HepG2 (cell line): Measurements from ENCODE around the gene GRAMD4. TPM values are rescaled to one million over a fixed set of nuclear protein-coding genes. Genes with fewer than 3 reads are reported as not detected.

ENCODE experiments used
- ATM ChIP-seq: fragments of 450-650 bp; IDR thresholded peaks from 2 replicates; pipeline ENCODE4 v1.7.1; 2017; ENCODE audit warnings: mild to moderate bottlenecking, borderline replicate concordance
- CEBPG ChIP-seq: IDR thresholded peaks from 2 replicates; pipeline ENCODE4 v1.6.1; 2016
- ETV5 ChIP-seq: IDR thresholded peaks from 2 replicates; pipeline ENCODE4 v1.6.1; 2018; ENCODE audit warnings: missing biosample characterization, missing genetic modification reagents, inconsistent platforms, borderline replicate concordance
- ETV6 ChIP-seq: sonication (generic); formaldehyde crosslinking; conservative IDR thresholded peaks from 2 replicates; pipeline ENCODE4 v1.4.0; 2020; ENCODE audit warnings: missing genetic modification reagents
- FOXP4 ChIP-seq: sonication (generic); formaldehyde crosslinking; IDR thresholded peaks from 2 replicates; pipeline ENCODE4 v1.4.0; 2020; ENCODE audit warnings: missing genetic modification reagents
- HES4 ChIP-seq: sonication (generic); formaldehyde crosslinking; IDR thresholded peaks from 2 replicates; pipeline ENCODE4 v1.9.0; 2021; ENCODE audit warnings: mild to moderate bottlenecking, missing genetic modification reagents, borderline replicate concordance
- HMG20B ChIP-seq: conservative IDR thresholded peaks from 2 replicates; pipeline ENCODE4 v1.6.1; 2016; ENCODE audit warnings: missing genetic modification reagents, missing compliant biosample characterization
- HNF1A ChIP-seq, 2 experiments: sonication (generic) in 1 of 2; formaldehyde crosslinking in 1 of 2; IDR thresholded peaks; 2 replicates each; pipeline versions ENCODE4 v1.4.0 to v1.6.1; 2016 to 2020; ENCODE audit warnings: borderline replicate concordance in 1 of 2, low read depth in 1 of 2, mild to moderate bottlenecking in 1 of 2, missing genetic modification reagents in 1 of 2
- HOXA3 ChIP-seq: sonication (generic); formaldehyde crosslinking; IDR thresholded peaks from 2 replicates; pipeline ENCODE4 v1.5.0; 2020; ENCODE audit warnings: missing genetic modification reagents
- IKZF1 ChIP-seq: fragments of 450-650 bp; IDR thresholded peaks from 2 replicates; pipeline ENCODE4 v1.7.1; 2016
- IKZF4 ChIP-seq: sonication (generic); formaldehyde crosslinking; IDR thresholded peaks from 2 replicates; pipeline ENCODE4 v1.5.1; 2020; ENCODE audit warnings: borderline replicate concordance, mild to moderate bottlenecking, low read depth, missing genetic modification reagents; ENCODE audit errors: not compliant biosample characterization
- KMT2B ChIP-seq: IDR thresholded peaks from 2 replicates; pipeline ENCODE4 v1.6.1; 2016; ENCODE audit warnings: missing genetic modification reagents, missing compliant biosample characterization
- MLLT10 ChIP-seq: sonication (generic); formaldehyde crosslinking; IDR thresholded peaks from 2 replicates; pipeline ENCODE4 v1.4.0; 2020; ENCODE audit warnings: missing genetic modification reagents
- MZF1 ChIP-seq: sonication (generic); formaldehyde crosslinking; IDR thresholded peaks from 2 replicates; pipeline ENCODE4 v1.8.1; 2023; ENCODE audit warnings: mild to moderate bottlenecking, missing genetic modification reagents, borderline replicate concordance
- NBN ChIP-seq: fragments of 450-650 bp; conservative IDR thresholded peaks from 2 replicates; pipeline ENCODE4 v1.6.1; 2017
- NCOA2 ChIP-seq: sonication (generic); formaldehyde crosslinking; IDR thresholded peaks from 2 replicates; pipeline ENCODE4 v1.8.0; 2022; ENCODE audit warnings: inconsistent platforms
- NFE2L2 ChIP-seq: fragments of 150-350 bp; IDR thresholded peaks from 2 replicates; pipeline ENCODE4 v1.6.1; 2014; ENCODE audit warnings: low read length
- NFIC ChIP-seq: IDR thresholded peaks from 2 replicates; pipeline ENCODE4 v1.6.1; 2012; ENCODE audit warnings: mild to moderate bottlenecking, low read length, inconsistent platforms
- ONECUT2 ChIP-seq: sonication (generic); formaldehyde crosslinking; IDR thresholded peaks from 2 replicates; pipeline ENCODE4 v1.4.0; 2020; ENCODE audit warnings: missing genetic modification reagents
- PPARG ChIP-seq: conservative IDR thresholded peaks from 2 replicates; pipeline ENCODE4 v1.6.1; 2016; ENCODE audit warnings: missing biosample characterization, missing genetic modification reagents
- SP1 ChIP-seq, 2 experiments: fragments of 450-650 bp in 1 of 2; sonication (generic) in 1 of 2; formaldehyde crosslinking in 1 of 2; IDR thresholded peaks; 2 replicates each; pipeline versions ENCODE4 v1.4.0 to v1.6.1; 2016 to 2020; ENCODE audit warnings: missing genetic modification reagents in 1 of 2
- TP53 ChIP-seq: sonication (generic); formaldehyde crosslinking; conservative IDR thresholded peaks from 2 replicates; pipeline ENCODE4 v1.4.0; 2020; ENCODE audit warnings: missing genetic modification reagents
- XBP1 ChIP-seq: sonication (generic); formaldehyde crosslinking; IDR thresholded peaks from 2 replicates; pipeline ENCODE4 v1.5.0; 2020; ENCODE audit warnings: missing genetic modification reagents
- ZNF124 ChIP-seq: sonication (generic); formaldehyde crosslinking; IDR thresholded peaks from 2 replicates; pipeline ENCODE4 v1.4.0; 2020; ENCODE audit warnings: missing genetic modification reagents
- ZNF143 ChIP-seq: sonication (generic); formaldehyde crosslinking; IDR thresholded peaks from 2 replicates; pipeline ENCODE4 v1.4.0; 2020; ENCODE audit warnings: missing genetic modification reagents
- ZNF383 ChIP-seq: sonication (generic); formaldehyde crosslinking; IDR thresholded peaks from 2 replicates; pipeline ENCODE4 v1.4.0; 2020; ENCODE audit warnings: missing genetic modification reagents, mild to moderate bottlenecking, borderline replicate concordance
- ZNF446 ChIP-seq: sonication (generic); formaldehyde crosslinking; IDR thresholded peaks from 2 replicates; pipeline ENCODE4 v1.5.0; 2020; ENCODE audit warnings: mild to moderate bottlenecking, missing genetic modification reagents
- polyA plus RNA-seq, 8 experiments: library from polyadenylated mRNA; depleted of rRNA in 3 of 8; stranded (reverse) in 7 of 8; unstranded in 1 of 8; fragments of >200 nt; fragmentation: Illumina TruSeq in 4 of 8; extraction: Trizol in 4 of 8; gene quantifications; 2 replicates each; pipeline versions ENCODE4 v1.2.1 to v1.2.3, GENCODE V29; 2011 to 2016; ENCODE audit warnings: low read depth in 4 of 8, missing spikeins in 1 of 8, mixed read lengths in 1 of 8; ENCODE audit not compliant: insufficient read depth in 1 of 8
- total RNA-seq, 5 experiments: library from RNA; depleted of rRNA; stranded (reverse); fragments of >200 nt; fragmentation: Illumina TruSeq; extraction: Trizol; gene quantifications; 2 replicates each; pipeline ENCODE4 v1.2.3, GENCODE V29; 2016; ENCODE audit warnings: low read depth in 1 of 5

GRAMD4 gene
- total and polyA plus RNA-seq, 2 of the 13 experiments (the other 11 are each of a cell fraction or from before 2014, with no cell fraction given) = 15.2 to 15.7 TPM

GRCh38 chr22:46609175-46609690 lies 11.0 kb upstream of the GRAMD4 start (continued):
- TF ChIP-seq ETV6 (CRISPR knock-in tag) = no peak
- no peak for TF ChIP-seq ONECUT2 (CRISPR knock-in tag)
- TF ChIP-seq NFE2L2 = no peak
- no peak for TF ChIP-seq ZNF143 (CRISPR knock-in tag)
- no peak for TF ChIP-seq NFIC
- TF ChIP-seq ZNF383 (CRISPR knock-in tag) = no peak
- peak; percentile 74 for TF ChIP-seq NCOA2 (CRISPR knock-in tag)
- TF ChIP-seq MLLT10 (CRISPR knock-in tag) = no peak
- TF ChIP-seq MZF1 (CRISPR knock-in tag) = no peak
- no peak for TF ChIP-seq NBN
- TF ChIP-seq ATM = no peak
- TF ChIP-seq HES4 = no peak
- no peak for TF ChIP-seq SP1 (IDR thresholded peaks at IDR 0.05)
- 0 out of 2 replicates have a peak, but pooled peaks have one; percentile 18 for TF ChIP-seq SP1 (CRISPR knock-in tag; IDR thresholded peaks at IDR 0.05)
- peak; percentile 76 for TF ChIP-seq HMG20B (CRISPR knock-in tag)
- 0 out of 2 replicates have a peak, but pooled peaks have one; percentile 27 for TF ChIP-seq HNF1A (IDR thresholded peaks at IDR 0.05; ENCODE audit: low read depth)
- peak; percentile 55; the same call in 1 of the 2 replicates for TF ChIP-seq HNF1A (CRISPR knock-in tag; IDR thresholded peaks at IDR 0.05; ENCODE audit: borderline replicate concordance)
- peak; percentile 74 for TF ChIP-seq PPARG (CRISPR knock-in tag)
- TF ChIP-seq CEBPG = no peak
- TF ChIP-seq ZNF124 (CRISPR knock-in tag) = peak; percentile 78; the same call in 1 of the 2 replicates
- peak; percentile 78 for TF ChIP-seq HOXA3 (CRISPR knock-in tag)
- no peak for TF ChIP-seq IKZF1
- no peak for TF ChIP-seq XBP1 (CRISPR knock-in tag)
- peak; percentile 46; the same call in 1 of the 2 replicates for TF ChIP-seq ETV5 (CRISPR knock-in tag)
- TF ChIP-seq FOXP4 (CRISPR knock-in tag) = peak; percentile 88
- TF ChIP-seq TP53 (CRISPR knock-in tag) = 0 out of 2 replicates have a peak, but pooled peaks have one; percentile 68
- no peak for TF ChIP-seq ZNF446 (CRISPR knock-in tag)
- no peak; the same call in 1 of the 2 replicates for TF ChIP-seq KMT2B (CRISPR knock-in tag)
- TF ChIP-seq IKZF4 (CRISPR knock-in tag) = no peak
